COLO668 (cell line): ENCODE measurements around the gene MICU1.
A peak's percentile ranks its signal among the peaks of the same experiment; 100 is the strongest.
"Not testable (repeated sequence)": the region's sequence is repeated elsewhere in the genome, so short reads cannot be mapped to it uniquely, and the experiment has no call there.

Source experiments
- DNase-seq: peaks from one replicate; lab custom pipeline; 2025; ENCODE audit not compliant: unreplicated experiment; lab: John Stamatoyannopoulos, UW

Gene MICU1

DNA sequence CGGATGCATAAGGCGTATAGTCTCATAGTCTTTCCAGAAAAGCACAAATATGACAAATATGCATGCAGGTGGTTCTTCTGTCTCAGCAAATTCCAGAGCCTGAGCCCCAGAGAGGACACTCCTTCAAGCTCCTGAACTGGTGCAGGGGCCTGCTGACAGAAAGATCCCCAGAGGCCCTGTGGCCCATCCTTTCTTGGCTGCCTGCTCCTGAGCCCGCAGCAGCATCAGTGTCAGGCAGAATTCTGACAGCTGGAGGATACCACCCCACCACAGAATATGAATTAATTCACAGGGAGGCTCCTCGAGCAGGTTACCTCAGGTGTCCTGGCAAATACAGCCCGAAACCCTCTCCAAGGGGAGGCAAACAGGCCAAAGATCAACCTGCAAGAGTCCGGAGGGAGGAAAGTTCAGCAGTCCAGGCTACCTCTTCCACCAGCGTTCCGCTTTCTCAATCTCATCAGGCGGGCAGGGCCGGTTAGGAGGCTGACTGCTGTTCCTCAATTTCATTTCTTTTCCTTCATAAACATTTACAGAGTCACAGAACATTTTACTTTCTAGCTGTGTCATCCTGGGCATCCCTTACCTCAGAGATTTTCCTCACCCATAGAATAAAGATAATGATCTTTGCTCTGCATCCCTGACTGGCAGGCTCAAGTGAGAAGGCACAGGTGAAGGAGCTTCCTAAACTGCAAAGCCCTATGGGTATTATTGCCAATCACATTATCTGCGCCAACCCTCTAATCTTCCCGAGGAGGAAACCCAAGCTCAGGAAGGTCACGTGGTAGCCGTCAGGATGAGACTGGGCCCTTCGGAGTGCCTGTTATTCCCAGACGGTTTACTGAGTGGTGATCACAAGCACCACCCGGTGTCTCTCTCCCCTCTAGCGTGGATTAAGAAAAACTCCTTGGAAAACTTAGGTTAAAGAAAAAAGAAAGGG is 272.6 kb downstream of the MICU1 start:
- peak; percentile 9 for DNase-seq

DNA sequence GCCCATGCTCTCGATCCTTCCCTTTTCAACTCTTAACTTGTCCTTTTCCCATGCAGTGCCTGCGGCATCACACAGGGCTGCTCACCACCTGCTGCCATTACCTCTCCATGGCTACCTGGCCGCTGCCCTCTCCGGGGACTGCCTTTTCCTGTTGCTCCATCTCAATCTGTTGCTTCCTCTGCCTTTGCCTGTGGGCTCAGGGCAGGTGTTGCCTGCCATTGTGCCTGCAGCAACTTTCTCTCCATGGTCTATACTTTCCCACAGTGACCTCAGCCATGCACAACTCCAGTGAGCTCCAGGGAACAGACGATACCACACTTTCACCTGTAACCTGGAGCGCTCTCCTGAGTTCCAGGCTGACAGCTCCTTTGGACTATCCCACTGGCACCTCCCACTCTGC is 274.4 kb downstream of the MICU1 start:
- DNase-seq, result no peak

GRCh38 chr10:72349438-72349837 is 276.4 kb downstream of the MICU1 start:
- DNase-seq, result no peak

- DNase-seq, result no peak
Measured at GRCh38 chr10:72348282-72348681, 277.6 kb downstream of the MICU1 start.

- DNase-seq, result not testable (repeated sequence)
Measured at GRCh38 chr10:72346117-72346516, 279.8 kb downstream of the MICU1 start.

DNA sequence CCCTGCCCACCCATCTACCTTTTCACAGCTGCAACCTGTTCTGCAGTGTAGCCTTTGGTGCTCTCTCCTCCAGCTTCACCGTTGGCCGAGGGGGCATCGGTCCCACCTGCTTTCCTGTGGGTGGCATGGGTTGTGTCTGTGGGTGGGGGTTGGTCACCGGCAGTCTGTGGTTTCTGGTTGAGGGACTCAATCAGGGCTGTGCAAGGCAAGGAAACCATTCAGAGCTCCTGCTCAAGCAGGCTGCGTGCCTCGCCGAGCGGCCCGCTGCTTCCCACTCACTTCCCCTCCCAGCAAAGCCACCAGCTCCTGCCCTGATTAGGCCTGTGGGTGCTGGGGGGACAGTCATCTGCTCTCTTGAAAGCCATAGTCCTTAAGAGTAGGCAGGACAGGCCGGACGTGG is 280.9 kb downstream of the MICU1 start:
- DNase-seq, result no peak

DNA sequence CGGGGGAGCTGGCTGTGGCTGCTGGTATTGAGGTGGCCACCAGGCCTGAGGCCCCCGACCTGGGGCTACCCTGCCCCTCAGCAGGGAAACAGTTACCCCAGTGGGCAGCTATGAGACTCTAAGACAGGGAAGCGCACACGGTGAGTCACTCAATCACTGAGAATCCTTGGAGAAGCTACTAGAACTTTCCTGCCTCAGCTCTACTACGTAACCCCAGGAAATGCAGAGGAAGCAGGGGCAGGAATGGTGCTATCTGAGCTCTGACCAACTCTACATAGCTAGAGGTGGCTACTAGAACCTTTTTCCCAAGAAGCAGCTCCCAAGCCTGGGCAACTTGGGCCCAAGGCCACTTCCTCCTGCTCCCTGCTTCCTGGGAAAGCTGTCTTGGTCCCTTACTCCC is 283.0 kb downstream of the MICU1 start:
- DNase-seq, result no peak

DNA sequence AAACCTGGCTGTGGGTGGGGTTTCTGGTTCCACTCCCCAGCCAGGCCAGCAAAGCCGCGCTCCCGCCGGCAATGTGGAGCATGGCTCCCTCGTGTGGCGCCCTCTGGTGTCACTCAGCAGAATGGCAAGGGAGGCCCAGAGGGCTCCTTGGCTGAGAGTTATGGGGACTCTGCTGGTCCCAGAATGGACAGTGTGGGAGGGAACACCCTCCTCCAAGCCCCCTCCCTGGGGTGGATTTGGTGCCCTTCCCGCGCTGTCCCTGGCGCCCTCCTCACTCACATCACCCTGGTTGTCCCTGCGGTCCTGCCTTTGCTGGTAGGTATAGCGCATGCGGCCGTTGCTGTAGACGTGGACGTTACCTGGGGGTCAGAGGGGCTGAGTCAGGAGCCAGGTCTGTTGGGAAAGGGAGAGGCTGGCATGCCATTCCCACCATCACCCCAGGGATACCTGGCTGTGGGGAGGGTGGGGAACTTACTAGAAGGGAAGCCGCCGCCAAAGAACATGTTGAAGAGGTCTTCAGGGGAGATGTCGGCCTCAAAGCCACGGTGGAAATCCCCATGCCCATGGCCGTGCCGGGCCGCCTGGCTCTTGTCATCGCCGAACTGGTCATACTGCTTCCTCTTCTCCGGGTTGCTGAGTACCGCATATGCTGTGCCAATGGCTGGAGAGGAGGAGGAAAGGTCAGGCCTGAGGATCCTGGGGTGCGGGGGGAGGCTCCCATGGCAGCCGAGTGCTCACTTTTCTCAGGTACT is 285.2 kb downstream of the MICU1 start:
- peak; percentile 45 for DNase-seq

DNA sequence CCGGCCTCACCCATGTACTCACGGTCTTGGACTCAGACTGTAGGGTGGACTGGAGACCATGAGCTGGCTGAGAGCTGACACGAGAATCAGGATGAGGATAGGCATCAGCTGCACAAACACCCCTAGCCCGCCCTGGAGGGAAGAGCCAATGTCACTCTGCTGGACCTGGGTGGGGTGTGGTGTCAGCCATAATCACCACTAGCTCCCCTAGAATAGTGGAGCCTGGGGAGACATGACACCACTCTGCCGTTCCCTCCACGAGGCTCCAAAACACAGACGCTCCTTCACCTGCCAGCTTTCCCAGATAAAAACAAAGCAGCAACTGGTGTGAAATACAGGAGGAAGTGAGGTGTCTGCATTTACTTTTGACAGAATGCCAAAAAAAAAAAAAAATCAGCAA is 287.7 kb downstream of the MICU1 start:
- DNase-seq, result no peak

GRCh38 chr10:72337722-72338121 is 288.2 kb downstream of the MICU1 start:
- DNase-seq, result no peak

- DNase-seq, result peak; percentile 51
Measured at GRCh38 chr10:72337039-72337629, 288.7 kb downstream of the MICU1 start.

- DNase-seq, result no peak
Measured at GRCh38 chr10:72336259-72337038, 289.4 kb downstream of the MICU1 start.

GRCh38 chr10:72335394-72336258 is 290.3 kb downstream of the MICU1 start:
- DNase-seq, result no peak

DNA sequence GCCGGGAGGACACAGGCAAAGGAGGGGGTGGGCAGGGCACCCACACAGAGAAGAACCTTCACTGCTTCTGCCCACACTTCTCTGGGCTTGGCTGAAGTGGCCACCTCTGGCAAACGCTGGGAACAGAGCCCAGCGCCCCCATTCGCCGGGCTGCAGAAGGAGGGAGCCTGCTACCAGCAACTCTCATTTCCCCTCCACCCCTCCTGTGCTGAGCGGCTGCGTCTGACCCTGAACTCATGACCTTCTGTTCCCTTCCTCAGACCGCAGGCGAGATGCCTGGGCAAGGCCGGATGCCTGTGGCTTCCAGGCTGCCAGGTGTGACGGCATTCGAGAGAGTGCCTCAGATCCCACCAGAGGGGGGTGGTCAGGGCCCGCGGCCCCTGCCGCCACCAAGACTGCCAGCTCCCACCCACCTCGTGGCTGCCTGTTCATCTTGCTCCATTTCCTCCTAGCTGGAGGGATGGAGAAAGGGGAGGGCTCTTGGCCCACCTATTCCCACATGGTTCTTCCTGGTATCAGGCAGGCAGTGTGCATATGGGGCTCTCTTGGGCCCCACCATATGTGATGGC is 291.0 kb downstream of the MICU1 start:
- no peak for DNase-seq

GRCh38 chr10:72334196-72334824 is 291.6 kb downstream of the MICU1 start:
- DNase-seq, result peak; percentile 35

DNA sequence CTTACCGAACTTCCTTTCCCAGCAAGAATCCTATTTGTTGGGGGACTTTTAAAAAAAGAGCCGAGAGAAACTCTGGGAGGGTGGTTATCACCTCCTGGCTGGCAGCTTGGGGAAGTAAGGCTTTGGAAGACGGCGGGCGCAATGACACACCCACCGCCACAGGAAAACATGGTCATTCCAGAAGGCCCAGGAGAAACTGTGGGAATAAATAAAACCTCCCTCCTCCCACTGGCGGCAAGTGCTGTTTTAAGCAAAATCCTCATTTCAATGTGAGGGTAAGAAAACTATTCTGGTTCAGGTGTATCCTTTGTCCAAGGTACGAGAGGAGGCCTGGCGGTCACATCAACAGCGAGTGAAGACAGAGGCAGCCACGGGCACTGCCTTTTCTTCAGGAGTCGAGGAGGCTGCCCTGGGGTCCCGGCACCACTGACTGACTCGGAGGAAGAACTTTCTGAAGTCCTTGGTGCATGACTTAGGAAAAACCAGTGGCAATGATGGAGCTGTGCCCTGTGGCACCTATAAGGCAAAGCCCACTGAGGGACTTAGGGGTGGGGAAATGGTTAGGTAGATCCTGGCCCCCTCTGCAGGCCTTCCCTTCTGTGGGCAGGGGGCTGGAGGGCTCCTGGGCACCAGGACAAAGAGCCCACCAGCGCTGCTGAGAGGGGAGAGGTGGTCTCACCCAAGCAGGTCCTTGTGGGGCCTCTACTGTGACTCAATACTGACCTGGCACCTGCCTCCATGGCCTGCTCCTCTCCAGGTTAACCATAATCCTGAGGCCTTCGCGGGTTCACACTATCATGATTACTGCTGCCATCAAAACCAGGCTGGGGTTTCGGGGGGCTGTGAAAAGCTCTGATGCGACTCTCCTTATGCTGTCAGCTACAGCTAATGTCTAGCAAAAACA is 292.5 kb downstream of the MICU1 start:
- DNase-seq, result no peak

- no peak for DNase-seq
Measured at GRCh38 chr10:72332423-72333111, 293.3 kb downstream of the MICU1 start.
